ENCODE results near the gene STK17B.

- TF ChIP-seq CTCF (IDR thresholded peaks at IDR 0.05), result no peak
- TF ChIP-seq POLR2A (IDR thresholded peaks at IDR 0.05), result no peak
These were observed 10.1 kb upstream of the STK17B start for GRCh38 chr2:196181484-196181883.

Measured in uterus (tissue), 2 donors.